Motor neuron (in vitro differentiated cells): Measurements from ENCODE around the gene PCGF1. TPM values are rescaled to one million over a fixed set of nuclear protein-coding genes. Genes with fewer than 3 reads are reported as not detected.

ENCODE experiments used
- ATAC-seq, 8 experiments: fragments of 200-7000 bp; cut with Tn5 transposase; replicated peaks in 6 of 8; 2 replicates each; pipeline ENCODE4 v1.8.0; 2021; ENCODE audit warnings: mild to moderate bottlenecking in 8 of 8, moderate library complexity in 8 of 8
- H3K27ac ChIP-seq, 2 donors: fragments of 250-450 bp; sonication (Bioruptor Pico); 2 replicates each; pipeline ENCODE4 v1.9.0; 2021; ENCODE audit warnings: antibody characterized with exemption in 2 of 2, mild to moderate bottlenecking in 2 of 2, moderate library complexity in 1 of 2
- H3K4me1 ChIP-seq, 2 donors: fragments of 250-450 bp; sonication (Bioruptor Pico); replicated peaks in 1 of 2; 2 replicates each; pipeline ENCODE4 v1.6.1; 2021; ENCODE audit warnings: antibody characterized with exemption in 2 of 2, mild to moderate bottlenecking in 2 of 2, moderate library complexity in 1 of 2
- H3K4me3 ChIP-seq, 5 donors: fragments of 250-450 bp; sonication (Bioruptor Pico); 2 replicates each; pipeline ENCODE4 v1.9.0; 2021; ENCODE audit warnings: antibody characterized with exemption in 5 of 5, mild to moderate bottlenecking in 5 of 5, moderate library complexity in 4 of 5
- WGBS, 10 experiments: fragments of 450-650 bp; shearing (Covaris generic); methylation state at CpG; one replicate each; pipeline ENCODE4 v1.0.0; 2022; 5-methylcytosine and 5-hydroxymethylcytosine counted together
- in situ Hi-C, 9 experiments: fragments of 400-800 bp; cut with MboI; loops; one replicate each; pipeline ENCODE4 v1.15.0; 2021; ENCODE audit warnings: low sequenced_read_pairs in 9 of 9, low pct_unique_long_range_greater_than_20kb in 2 of 9; ENCODE audit not compliant: unreplicated experiment in 9 of 9
- total RNA-seq, 8 experiments: library from RNA; unstranded; fragments of 300-600 nt; gene quantifications; 2 replicates each; pipeline versions ENCODE4 v1.2.3 to v1.2.4, GENCODE V29; 2022

Gene PCGF1
- total RNA-seq, 8 experiments from 2014 or later = 14.9 to 28.2 (median 18.4) TPM

DNA sequence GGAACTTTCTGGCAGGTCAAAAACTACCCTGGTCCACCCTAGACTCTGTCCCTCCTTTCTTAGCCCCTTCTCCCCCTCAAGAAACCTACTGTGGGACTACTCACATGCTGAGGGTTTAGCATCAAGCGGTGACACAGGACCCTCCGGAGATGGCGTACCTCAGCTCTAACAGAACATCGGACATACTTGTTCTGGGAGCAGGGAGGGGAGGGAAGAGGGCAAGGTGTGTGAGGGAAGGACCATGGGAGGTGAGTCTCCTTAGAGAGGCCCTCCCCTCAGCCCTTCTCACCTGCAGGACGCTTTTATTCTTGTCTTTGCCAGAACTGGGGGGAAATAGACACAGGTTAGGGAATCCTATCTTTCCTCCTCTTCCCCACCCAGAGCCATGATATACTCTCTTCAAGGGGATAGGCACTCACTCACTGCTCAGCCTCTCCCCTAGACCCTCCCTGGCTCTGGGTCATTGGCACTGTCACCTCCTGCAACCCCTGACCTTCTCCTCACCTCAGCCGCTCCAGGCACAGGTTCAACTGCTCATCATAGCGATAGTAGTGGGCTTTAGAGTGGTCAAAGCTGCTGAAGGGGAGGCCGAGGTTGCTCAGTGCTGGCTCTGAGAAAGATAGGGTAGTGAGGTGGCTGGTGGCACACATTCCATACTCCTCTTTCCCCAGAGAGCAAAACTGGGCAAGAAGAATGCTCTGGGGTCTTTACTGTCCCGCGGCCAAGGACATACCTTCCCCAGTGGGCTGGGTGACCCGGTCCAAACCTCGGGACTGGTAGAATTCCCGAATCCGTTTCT is 1.8 kb downstream of the PCGF1 start:
- no peak overlapping the region for H3K4me3 ChIP-seq

DNA sequence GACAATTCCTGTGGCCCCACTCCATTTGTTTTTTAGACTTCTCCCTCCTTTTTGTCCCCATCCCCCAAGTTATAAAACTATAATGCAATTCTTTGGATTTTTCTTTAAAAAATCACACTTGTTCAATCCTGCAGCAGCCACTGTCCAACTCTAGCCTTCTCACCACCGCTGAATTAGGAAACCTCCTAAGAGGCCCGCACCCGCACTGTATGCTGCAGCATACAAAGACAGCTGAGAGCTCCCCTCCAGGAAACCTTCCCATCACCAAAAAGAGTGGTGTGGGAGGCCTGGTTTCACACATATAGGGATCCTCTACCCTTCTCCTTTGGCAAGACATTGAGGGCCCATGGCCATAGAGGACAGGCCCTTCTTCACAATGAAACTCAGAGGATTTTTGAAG is 2.9 kb downstream of the PCGF1 start:
- H3K4me1 ChIP-seq = peaks cover 16 to 23% of the 10 kb centered on the region in 2 donors
- in situ Hi-C loops = no loop called here
- no peak overlapping the region for H3K27ac ChIP-seq
- no peak overlapping the region for H3K4me3 ChIP-seq
- WGBS, 10 experiments = 50 to 90% (median 88%) methylated on average over 1 to 3 of the region's 3 CpGs; no CpG with 5 or more reads in 4 of the 10 experiments
- no peak for ATAC-seq

More for the DNA sequence above, 1.8 kb downstream of the PCGF1 start:
- peaks cover 16 to 21% of the 10 kb centered on the region in 2 donors for H3K4me1 ChIP-seq
- 81 to 100% (median 98%) methylated on average over 1 to 8 of the region's 14 CpGs; no CpG with 5 or more reads in 1 of the 10 experiments for WGBS, 10 experiments
- ATAC-seq = no peak
- in situ Hi-C loops = no loop called here
- H3K27ac ChIP-seq = no peak overlapping the region

- 23 to 93% (median 40%) methylated on average over 2 to 8 of the region's 45 CpGs; no CpG with 5 or more reads in 3 of the 10 experiments for WGBS, 10 experiments
- Histone ChIP-seq H3K27ac (peak overlapping the region in 1 of 2 donors; percentile 15), H3K4me1 (peaks cover 16 to 29% of the 10 kb centered on the region in 2 donors), H3K4me3 (peak overlapping the region in 3 of 5 donors; percentile 33 to 41 (median 34))
- ATAC-seq = no peak
- in situ Hi-C loops = no loop called here
These were observed 3.7 kb downstream of the PCGF1 start for GRCh38 chr2:74503506-74504475.

- in situ Hi-C loops = no loop called here
- ATAC-seq = peak; percentile 14 to 56 (median 46)
- 0 to 6% (median 3%) methylated on average over 4 to 14 of the region's 67 CpGs; no CpG with 5 or more reads in 5 of the 10 experiments for WGBS, 10 experiments
- peak overlapping the region in 1 of 2 donors; percentile 46 for H3K27ac ChIP-seq
- peak overlapping the region in 4 of 5 donors; percentile 3 to 41 (median 34) for H3K4me3 ChIP-seq
- peaks cover 15 to 38% of the 10 kb centered on the region in 2 donors for H3K4me1 ChIP-seq
These were observed 4.6 kb downstream of the PCGF1 start for GRCh38 chr2:74502720-74503505.

- no peak for ATAC-seq
- Histone ChIP-seq H3K4me3 (peak overlapping the region in 3 of 5 donors; percentile 33 to 41 (median 34)), H3K4me1 (peaks cover 18 to 41% of the 10 kb centered on the region in 2 donors), H3K27ac (no peak overlapping the region)
- 4 to 100% methylated on average over 2 to 11 of the region's 32 CpGs; no CpG with 5 or more reads in 8 of the 10 experiments for WGBS, 10 experiments
- in situ Hi-C loops = no loop called here
These were observed 5.3 kb downstream of the PCGF1 start for GRCh38 chr2:74502147-74502719.

GRCh38 chr2:74501335-74502071 is 6.0 kb downstream of the PCGF1 start:
- H3K27ac ChIP-seq = no peak overlapping the region
- in situ Hi-C loops = no loop called here
- 26 to 100% (median 45%) methylated on average over 2 to 10 of the region's 18 CpGs; no CpG with 5 or more reads in 3 of the 10 experiments for WGBS, 10 experiments
- peaks cover 15 to 38% of the 10 kb centered on the region in 2 donors for H3K4me1 ChIP-seq
- H3K4me3 ChIP-seq = no peak overlapping the region
- ATAC-seq = no peak

- Histone ChIP-seq H3K4me1 (peaks cover 9 to 32% of the 10 kb centered on the region in 2 donors), H3K4me3 (no peak overlapping the region), H3K27ac (no peak overlapping the region)
- ATAC-seq = no peak
- in situ Hi-C loops = no loop called here
These were observed 6.9 kb downstream of the PCGF1 start for GRCh38 chr2:74500578-74500946.

GRCh38 chr2:74499940-74500577 is 7.4 kb downstream of the PCGF1 start:
- 0 to 65% (median 45%) methylated on average over 1 to 8 of the region's 15 CpGs; no CpG with 5 or more reads in 2 of the 10 experiments for WGBS, 10 experiments
- in situ Hi-C loops = loop anchor here in 3 of 9 experiments (25.0 kb wide), 1 partner anchor 87 kb away; no protein-coding TSS in a partner anchor
- Histone ChIP-seq H3K4me1 (peaks cover 9 to 32% of the 10 kb centered on the region in 2 donors), H3K4me3 (no peak overlapping the region), H3K27ac (no peak overlapping the region)
- ATAC-seq = no peak

DNA sequence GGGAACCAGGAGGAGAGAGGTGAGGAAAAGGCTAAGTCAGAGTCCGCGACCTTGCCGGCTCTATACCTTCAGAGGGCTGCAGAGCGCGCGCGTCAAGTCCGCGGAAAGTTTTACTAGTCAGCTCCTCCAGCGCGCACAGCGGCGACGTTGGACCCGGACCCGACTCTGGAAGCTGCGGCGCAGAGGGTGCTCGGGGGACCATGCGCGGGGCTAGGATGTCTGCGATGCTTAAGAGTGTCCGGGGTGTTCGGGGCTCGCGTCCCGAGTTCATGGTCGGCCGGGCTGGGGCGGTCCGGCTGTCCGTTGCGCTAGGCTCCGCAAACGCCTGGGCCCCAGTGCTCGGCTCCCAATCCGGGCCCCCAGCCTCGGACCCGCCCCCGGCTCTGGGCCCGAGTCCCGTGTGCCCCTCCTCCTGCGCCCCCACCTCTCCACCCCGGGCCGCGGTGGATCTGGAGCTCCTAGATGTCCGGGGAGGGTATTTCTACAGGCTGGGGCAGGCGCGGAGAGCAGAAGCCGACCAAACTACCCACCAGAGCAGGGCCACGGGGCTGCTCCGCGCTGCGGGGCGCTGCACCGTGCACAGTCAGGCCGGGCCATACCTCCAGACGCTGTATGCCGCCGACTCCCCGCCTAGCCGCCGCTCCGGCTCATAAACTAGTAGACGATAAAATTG is 8.1 kb downstream of the PCGF1 start, which contains the start of gene LBX2:
Gene LBX2 (minus strand): TSS at position 337 of the 673 bp plus-strand sequence. CDS start 66 bp downstream, at position 271.
- ATAC-seq = peak in 7 of 8 experiments; percentile 1 to 15 (median 10)
- H3K4me1 ChIP-seq = peaks cover 9 to 32% of the 10 kb centered on the region in 2 donors
- WGBS, 10 experiments = 83% methylated on average over 2 of the region's 65 CpGs; no CpG with 5 or more reads in 9 of the 10 experiments
- H3K27ac ChIP-seq = no peak within 1 kb of the TSS
- in situ Hi-C loops = loop anchor here in 3 of 9 experiments (25.0 kb wide), 1 partner anchor 88 kb away; no protein-coding TSS in a partner anchor
- peak within 1 kb of the TSS in 3 of 5 donors; percentile 13 to 16 (median 14) for H3K4me3 ChIP-seq

DNA sequence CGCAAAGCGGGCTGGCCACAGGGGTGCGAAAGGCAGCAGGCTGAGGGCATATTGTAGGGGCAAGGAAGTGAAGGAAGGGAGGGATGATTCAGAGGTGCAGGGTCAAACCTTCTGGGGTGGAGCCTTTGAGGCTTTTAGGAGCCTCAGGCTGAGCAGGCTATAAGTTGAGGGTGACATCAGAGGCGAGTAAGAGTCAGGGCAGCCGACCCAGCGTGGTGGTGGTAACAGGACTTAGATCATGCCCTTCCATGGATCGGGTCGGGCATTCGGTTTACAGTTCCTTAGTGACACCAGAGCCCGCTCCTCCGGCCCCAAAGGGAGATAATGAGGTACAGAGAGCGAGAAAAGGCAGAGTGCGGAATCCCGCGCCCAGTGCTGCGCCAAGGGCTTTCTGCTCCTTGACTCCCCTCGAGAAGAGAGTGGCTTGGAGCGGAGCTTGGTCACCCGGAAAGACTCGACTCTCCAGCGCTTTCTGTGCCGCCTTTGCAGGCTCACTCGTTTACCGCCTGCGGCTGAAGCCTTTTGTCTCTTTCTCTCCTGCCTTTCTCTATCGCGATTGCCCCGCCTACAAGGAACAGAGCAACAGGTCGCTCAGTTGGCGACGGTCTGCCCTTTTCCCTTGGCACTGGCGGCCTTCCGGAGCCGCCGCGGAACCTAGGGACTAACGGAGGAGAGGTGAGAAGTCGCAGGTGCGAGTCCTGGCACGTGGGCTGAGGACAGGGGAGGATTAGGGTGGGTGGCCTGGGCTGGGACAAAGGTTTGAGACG is 8.8 kb downstream of the PCGF1 start:
- peaks cover 9 to 32% of the 10 kb centered on the region in 2 donors for H3K4me1 ChIP-seq
- in situ Hi-C loops = loop anchor here in 3 of 9 experiments (25.0 kb wide), 1 partner anchor 89 kb away; no protein-coding TSS in a partner anchor
- H3K4me3 ChIP-seq = peak overlapping the region in 3 of 5 donors; percentile 6 to 24 (median 17)
- H3K27ac ChIP-seq = no peak overlapping the region
- WGBS, 10 experiments = 0 to 2% (median 0%) methylated on average over 1 to 8 of the region's 41 CpGs; no CpG with 5 or more reads in 5 of the 10 experiments
- peak in 6 of 8 experiments; percentile 3 to 19 (median 8) for ATAC-seq
